ENCODE measurements around the gene RAE1.

DNA sequence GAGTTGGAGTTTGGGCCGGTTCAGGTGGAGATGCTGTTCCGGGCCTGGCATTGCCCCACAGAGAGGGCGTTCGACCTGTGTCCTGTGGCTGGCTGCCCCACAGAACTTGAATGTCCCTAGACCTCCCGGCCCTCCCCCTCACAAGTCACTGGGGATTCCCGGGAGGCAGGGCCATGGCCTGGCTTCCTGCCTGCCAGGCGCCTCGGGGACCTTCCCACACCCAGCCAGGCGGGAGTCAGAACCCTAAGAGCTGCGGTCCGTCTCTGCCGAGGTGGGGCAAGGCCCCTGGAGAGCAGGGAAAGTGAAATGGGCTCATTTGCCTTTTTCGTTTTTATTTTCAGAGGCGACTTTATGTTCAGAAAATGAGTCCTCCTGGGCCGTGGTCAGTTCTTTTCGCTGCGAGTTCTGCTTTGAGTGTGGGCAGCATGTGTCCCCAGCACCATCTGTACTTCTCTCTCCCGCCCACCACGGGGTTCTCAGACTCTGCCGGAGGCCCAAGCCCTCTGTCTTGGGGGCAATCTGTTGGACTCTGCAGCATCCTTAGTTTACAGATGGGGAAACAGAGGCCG is 48.6 kb downstream of the RAE1 start:
- TF ChIP-seq, protein P1, sequence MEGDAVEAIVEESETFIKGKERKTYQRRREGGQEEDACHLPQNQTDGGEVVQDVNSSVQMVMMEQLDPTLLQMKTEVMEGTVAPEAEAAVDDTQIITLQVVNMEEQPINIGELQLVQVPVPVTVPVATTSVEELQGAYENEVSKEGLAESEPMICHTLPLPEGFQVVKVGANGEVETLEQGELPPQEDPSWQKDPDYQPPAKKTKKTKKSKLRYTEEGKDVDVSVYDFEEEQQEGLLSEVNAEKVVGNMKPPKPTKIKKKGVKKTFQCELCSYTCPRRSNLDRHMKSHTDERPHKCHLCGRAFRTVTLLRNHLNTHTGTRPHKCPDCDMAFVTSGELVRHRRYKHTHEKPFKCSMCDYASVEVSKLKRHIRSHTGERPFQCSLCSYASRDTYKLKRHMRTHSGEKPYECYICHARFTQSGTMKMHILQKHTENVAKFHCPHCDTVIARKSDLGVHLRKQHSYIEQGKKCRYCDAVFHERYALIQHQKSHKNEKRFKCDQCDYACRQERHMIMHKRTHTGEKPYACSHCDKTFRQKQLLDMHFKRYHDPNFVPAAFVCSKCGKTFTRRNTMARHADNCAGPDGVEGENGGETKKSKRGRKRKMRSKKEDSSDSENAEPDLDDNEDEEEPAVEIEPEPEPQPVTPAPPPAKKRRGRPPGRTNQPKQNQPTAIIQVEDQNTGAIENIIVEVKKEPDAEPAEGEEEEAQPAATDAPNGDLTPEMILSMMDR (conservative IDR thresholded peaks at IDR 0.05 in 1 of 2, IDR thresholded peaks at IDR 0.05 in 1 of 2; ENCODE audit: low read depth in 1 of 2, low read length in 2 of 2), result no peak
- no peak for TF ChIP-seq EZH2 (IDR thresholded peaks at IDR 0.05; ENCODE audit: low read length, missing control alignments)

All from fibroblast of lung (primary cell).